NCI-H2081 (cell line): ENCODE results near the gene GATAD2B.
"Not testable (repeated sequence)": the region's sequence is repeated elsewhere in the genome, so short reads cannot be mapped to it uniquely, and the experiment has no call there.

Source experiments
- DNase-seq, 2 experiments: peaks; one replicate each; lab custom pipeline; 2025; lab: John Stamatoyannopoulos, UW

GATAD2B gene

DNA sequence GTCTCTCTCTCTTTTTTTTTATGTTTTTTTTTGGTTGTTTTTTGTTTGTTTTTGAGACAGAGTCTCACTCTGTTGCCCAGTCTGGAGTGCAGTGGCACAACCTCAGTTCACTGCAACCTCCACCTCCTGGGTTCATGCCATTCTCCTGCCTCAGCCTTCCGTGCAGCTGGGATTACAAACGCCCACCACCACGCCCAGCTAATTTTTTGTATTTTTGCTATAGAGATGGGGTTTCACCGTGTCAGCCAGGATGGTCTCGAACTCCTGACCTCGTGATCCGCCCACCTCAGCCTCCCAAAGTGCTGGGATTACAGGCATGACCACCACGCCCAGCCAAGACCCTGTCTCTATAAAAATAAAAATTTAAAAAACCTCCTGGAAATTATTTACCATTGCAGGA is 88.8 kb downstream of the GATAD2B start:
- DNase-seq: not testable (repeated sequence)

DNA sequence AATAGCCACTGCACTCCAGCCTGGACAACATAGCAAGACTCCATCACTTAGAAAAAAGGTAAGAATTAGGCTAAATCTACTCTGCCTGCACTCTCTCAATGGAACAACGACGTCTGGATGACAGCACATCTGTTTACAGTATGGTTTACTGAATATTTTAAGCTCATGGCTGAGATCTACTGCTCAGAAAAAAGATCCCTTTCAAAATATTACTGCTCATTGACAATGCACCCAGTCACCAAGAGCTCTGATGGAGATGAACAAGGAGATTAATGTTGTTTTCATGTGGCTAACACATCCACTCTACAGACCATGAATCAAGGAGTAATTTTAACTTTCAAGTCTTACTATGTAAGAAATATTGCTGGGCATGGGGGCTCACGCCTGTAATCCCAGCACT is 89.6 kb downstream of the GATAD2B start:
- no peak for DNase-seq

GRCh38 chr1:153832293-153832692 is 90.5 kb downstream of the GATAD2B start:
- no peak for DNase-seq

- DNase-seq: peak; percentile 11 to 36
Observed at GRCh38 chr1:153831026-153831425, 91.7 kb downstream of the GATAD2B start.

DNA sequence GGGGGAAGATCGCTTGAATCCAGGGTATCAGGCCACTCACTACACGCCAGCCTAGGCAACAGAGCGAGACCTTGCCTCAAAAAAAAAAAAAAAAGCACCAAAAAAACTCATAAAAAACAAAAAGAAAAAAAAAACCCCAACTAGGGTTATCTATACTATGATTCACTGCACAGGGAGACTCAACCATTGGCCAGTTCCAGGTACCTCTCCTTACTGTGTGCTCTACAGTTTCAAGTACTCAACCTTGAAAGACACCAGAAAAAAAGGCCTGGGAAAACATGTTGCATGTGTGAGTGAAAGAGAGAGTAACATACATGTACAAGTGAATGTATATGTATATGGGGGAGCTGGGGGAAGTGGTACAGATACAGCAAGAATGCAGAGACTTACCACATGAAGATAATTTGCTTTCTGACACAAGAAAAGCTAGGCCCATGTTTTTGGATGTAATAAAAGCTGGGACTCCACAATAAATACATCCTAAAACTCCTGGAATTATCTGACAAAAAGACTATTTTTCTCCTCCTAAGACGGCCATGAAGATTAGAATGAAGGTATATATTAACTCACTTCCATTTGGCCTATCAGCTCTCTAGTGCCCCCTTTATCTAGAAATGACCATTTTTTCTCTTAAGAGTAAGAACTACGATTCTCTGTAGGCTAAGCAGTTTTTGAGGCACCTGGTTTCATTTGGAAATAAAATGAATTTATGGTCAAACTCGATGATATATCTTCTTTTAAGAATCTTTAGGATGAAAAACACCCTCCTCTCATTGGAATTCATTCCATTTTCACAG is 95.4 kb downstream of the GATAD2B start:
- DNase-seq: no peak

GRCh38 chr1:153818876-153819275 is 103.9 kb downstream of the GATAD2B start:
- no peak for DNase-seq

- no peak for DNase-seq
Observed at GRCh38 chr1:153816283-153816889, 106.4 kb downstream of the GATAD2B start.

- no peak for DNase-seq
Observed at GRCh38 chr1:153805886-153806719, 116.7 kb downstream of the GATAD2B start.

GRCh38 chr1:153805042-153805745 is 117.6 kb downstream of the GATAD2B start:
- no peak for DNase-seq

- DNase-seq: no peak
Observed at GRCh38 chr1:153804112-153804511, 118.7 kb downstream of the GATAD2B start.

DNA sequence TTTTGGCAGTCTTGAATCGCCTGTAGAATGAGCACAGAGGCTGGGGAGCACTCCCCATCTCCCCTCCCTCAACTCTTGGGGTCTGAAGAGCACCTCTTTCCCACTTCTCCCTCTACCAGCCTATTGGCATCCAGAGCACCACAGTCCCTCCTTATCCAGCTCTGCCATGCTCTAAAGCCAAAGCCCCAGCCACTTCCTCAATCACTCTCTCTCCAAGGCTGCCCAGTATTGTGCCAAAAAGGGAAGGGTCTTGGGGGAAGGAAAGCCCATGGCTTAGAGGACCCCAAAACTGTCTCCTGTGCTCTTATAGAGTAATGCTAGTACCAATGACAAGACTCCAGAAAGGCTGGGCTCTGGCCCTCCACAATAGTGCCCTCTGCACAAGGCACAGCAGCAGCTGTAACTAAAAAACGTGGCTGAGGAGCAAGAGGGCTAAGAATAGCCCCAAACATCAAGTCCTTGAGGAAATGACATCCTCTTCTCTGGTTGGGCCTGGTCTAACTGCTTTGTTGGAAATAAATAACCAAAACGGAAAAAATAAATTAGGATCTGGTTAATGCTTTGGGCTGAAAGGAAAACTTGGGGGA is 119.2 kb downstream of the GATAD2B start:
- DNase-seq: no peak

- DNase-seq: no peak
Observed at GRCh38 chr1:153801786-153802697, 120.7 kb downstream of the GATAD2B start.

DNA sequence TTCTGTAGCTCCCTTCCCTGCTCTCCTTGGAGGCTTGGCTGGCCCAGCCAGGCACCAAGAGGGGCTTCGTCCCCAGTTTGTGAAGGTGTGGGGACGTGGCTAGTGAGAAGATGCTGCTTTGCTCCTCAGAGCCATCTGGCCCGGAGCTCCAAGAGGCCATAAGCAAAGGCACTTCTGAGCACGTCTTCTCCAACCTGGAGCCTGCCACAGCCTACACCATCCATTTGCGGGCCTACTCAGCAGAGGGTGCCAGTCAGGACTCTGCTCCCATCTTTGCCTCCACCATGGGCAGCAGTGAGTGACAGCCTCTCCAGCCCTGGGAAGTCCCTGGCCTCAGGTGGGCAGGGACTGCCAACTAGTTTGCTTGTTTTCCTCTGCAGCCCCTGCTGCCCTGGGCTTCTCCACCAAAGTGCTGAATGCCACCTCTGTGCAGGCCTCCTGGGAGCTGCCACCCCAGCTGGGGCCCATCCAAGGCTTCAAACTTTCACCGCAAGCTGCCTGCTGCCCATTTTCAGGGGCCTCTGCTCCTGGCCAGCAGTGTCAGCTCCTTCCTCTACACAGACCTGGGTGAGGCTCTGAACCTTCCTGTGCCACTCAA is 121.6 kb downstream of the GATAD2B start:
- DNase-seq: no peak

DNA sequence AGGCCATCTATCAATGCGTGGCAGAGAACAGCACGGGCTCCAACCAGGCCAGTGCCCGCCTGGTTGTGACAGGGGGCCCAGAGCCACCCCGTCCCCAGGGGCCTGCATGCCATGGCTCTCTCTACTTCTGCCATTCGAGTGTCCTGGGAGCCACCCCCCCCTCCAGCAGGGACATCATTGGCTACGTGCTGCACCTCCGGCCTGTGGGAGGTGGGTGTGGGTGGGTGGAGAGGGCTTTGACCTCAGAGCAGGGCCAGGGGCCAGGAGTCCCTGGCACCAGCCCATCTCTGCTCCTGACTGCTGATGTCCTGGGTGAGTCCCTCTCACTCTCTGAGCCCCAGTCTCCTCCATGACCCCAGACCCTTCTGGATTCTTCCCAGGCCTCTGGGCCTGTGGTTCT is 122.3 kb downstream of the GATAD2B start:
- DNase-seq: no peak

GRCh38 chr1:153799566-153800465 is 123.0 kb downstream of the GATAD2B start:
- DNase-seq: no peak

- DNase-seq: no peak
Observed at GRCh38 chr1:153799016-153799415, 123.8 kb downstream of the GATAD2B start.

- DNase-seq: no peak
Observed at GRCh38 chr1:153798468-153798780, 124.3 kb downstream of the GATAD2B start.

GRCh38 chr1:153796786-153797659 is 125.7 kb downstream of the GATAD2B start:
- peak; percentile 76 to 86 for DNase-seq
